A673 (cell line): ENCODE results near the gene ALDH1L1. TPM values are rescaled to one million over a fixed set of nuclear protein-coding genes. Genes with fewer than 3 reads are reported as not detected.
A peak's percentile ranks its signal among the peaks of the same experiment; 100 is the strongest.

Source experiments
- BruUV-seq: library from RNA; stranded (reverse); fragments of 400-500 nt; replicated peaks from 2 replicates; lab custom pipeline; 2021; lab: Mats Ljungman, UMichigan
- CTCF ChIA-PET: fragments of 300-600 bp; sonication (Branson Sonifier 250); formaldehyde crosslinking; loops from one replicate; lab custom pipeline; 2022; ENCODE audit warnings: antibody characterized with exemption; lab: Charles Lee
- POLR2A ChIA-PET: fragments of 300-600 bp; sonication (Branson Sonifier 250); formaldehyde crosslinking; loops from one replicate; lab custom pipeline; 2022; ENCODE audit warnings: antibody characterized with exemption; ENCODE audit not compliant: low non-redundant PET; lab: Charles Lee
- DNase-seq: peaks from one replicate; pipeline ENCODE4 v3.0.0-alpha.2; 2015; ENCODE audit warnings: low spot score
- H3K27ac ChIP-seq: fragments of 200-600 bp; sonication (generic); 2 replicates; pipeline ENCODE4 v1.5.1; 2016; ENCODE audit warnings: mixed run types, low read depth, mild to moderate bottlenecking, mixed read lengths, antibody characterized with exemption, low read length; ENCODE audit not compliant: poor library complexity, severe bottlenecking
- H3K27me3 ChIP-seq: fragments of 200-600 bp; sonication (generic); replicated peaks from 2 replicates; pipeline ENCODE4 v1.6.1; 2017; ENCODE audit warnings: mixed run types, low read depth, mild to moderate bottlenecking, mixed read lengths, antibody characterized with exemption, low read length; ENCODE audit not compliant: insufficient read depth, poor library complexity
- H3K36me3 ChIP-seq: fragments of 200-600 bp; sonication (generic); 2 replicates; pipeline ENCODE4 v1.6.1; 2016; ENCODE audit warnings: mixed run types, mild to moderate bottlenecking, mixed read lengths, antibody characterized with exemption, low read length; ENCODE audit not compliant: insufficient read depth, poor library complexity, severe bottlenecking
- H3K4me1 ChIP-seq: fragments of 200-600 bp; sonication (generic); 2 replicates; pipeline ENCODE4 v1.6.1; 2017; ENCODE audit warnings: mixed run types, mild to moderate bottlenecking, mixed read lengths, antibody characterized with exemption, low read length; ENCODE audit not compliant: insufficient read depth, poor library complexity, severe bottlenecking
- H3K4me3 ChIP-seq: fragments of 200-600 bp; sonication (generic); 2 replicates; pipeline ENCODE4 v1.5.1; 2016; ENCODE audit warnings: low read depth, mixed run types, mild to moderate bottlenecking, mixed read lengths, low read length; ENCODE audit not compliant: poor library complexity, severe bottlenecking
- H3K9me3 ChIP-seq: fragments of 200-600 bp; sonication (generic); 2 replicates; pipeline ENCODE4 v1.6.1; 2016; ENCODE audit warnings: mixed run types, low read depth, mild to moderate bottlenecking, mixed read lengths, antibody characterized with exemption, low read length; ENCODE audit not compliant: poor library complexity, severe bottlenecking
- CTCF ChIP-seq: fragments of 300-800, 200-600 bp; sonication (generic); conservative IDR thresholded peaks from 2 replicates; pipeline ENCODE4 v1.5.1; 2017; ENCODE audit warnings: low read depth, mild to moderate bottlenecking, antibody characterized with exemption, low read length, moderate library complexity, mixed read lengths
- EZH2 ChIP-seq: fragments of 200-600 bp; sonication (generic); IDR thresholded peaks from 2 replicates; pipeline ENCODE4 v1.6.1; 2017; ENCODE audit warnings: borderline replicate concordance, low read depth, mild to moderate bottlenecking, mixed read lengths, antibody characterized with exemption, low read length; ENCODE audit not compliant: poor library complexity, severe bottlenecking
- intact Hi-C: fragments of 100-400 bp; cut with micrococcal nuclease; formaldehyde crosslinking; loops from one replicate; pipeline ENCODE4 v1.10.0; 2022; ENCODE audit not compliant: unreplicated experiment
- total RNA-seq: library from RNA; stranded (reverse); gene quantifications from 2 replicates; pipeline ENCODE4 v1.2.3, GENCODE V29; 2021

The ALDH1L1 gene
- total RNA-seq, 1 experiment from 2014 or later: 16.9 TPM

DNA sequence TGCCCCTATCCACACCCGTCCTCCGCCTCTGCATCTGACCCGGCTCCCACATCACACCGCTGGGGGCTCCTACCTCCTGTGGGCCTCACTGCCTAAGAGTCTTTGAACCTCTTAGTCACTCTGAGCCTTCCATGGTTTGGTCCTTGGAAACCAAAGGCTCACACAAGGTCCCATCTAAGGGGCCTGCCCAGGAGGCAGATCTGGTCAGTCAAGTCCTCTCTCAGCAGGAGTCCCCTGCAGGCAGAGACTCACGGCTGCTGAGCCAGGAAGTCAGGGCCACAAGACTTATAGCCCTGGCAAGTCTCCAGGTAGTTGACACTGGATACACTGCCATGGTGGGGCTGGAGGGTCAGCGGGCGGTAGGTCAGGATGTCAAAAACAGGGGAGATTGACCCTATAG lies 31.2 kb upstream of the ALDH1L1 start:
- no peak for TF ChIP-seq CTCF
- no peaks in the 10 kb centered on the region for H3K36me3 ChIP-seq
- intact Hi-C loops: loop anchor here (5.0 kb wide), 1 partner anchor 79 kb away; no protein-coding TSS in a partner anchor
- no peaks in the 10 kb centered on the region for H3K27me3 ChIP-seq
- no TSS peak for BruUV-seq
- H3K4me1 ChIP-seq: peaks cover 23% of the 10 kb centered on the region
- ChIA-PET CTCF (no interaction called here), POLR2A (no interaction called here)
- no peak overlapping the region for H3K4me3 ChIP-seq
- DNase-seq: no peak
- no peak overlapping the region for H3K27ac ChIP-seq
- no peaks in the 10 kb centered on the region for H3K9me3 ChIP-seq

GRCh38 chr3:126210606-126211005 lies 30.2 kb upstream of the ALDH1L1 start:
- CTCF ChIA-PET: no interaction called here
- no peaks in the 10 kb centered on the region for H3K27me3 ChIP-seq
- no peak overlapping the region for H3K4me3 ChIP-seq
- DNase-seq: no peak
- no peak for TF ChIP-seq EZH2
- no peaks in the 10 kb centered on the region for H3K9me3 ChIP-seq
- POLR2A ChIA-PET: no interaction called here
- H3K27ac ChIP-seq: peak overlapping the region; percentile 24
- H3K4me1 ChIP-seq: peaks cover 32% of the 10 kb centered on the region
- H3K36me3 ChIP-seq: no peaks in the 10 kb centered on the region
- intact Hi-C loops: loop anchor here (5.0 kb wide), 1 partner anchor 78 kb away; no protein-coding TSS in a partner anchor
- BruUV-seq: no TSS peak

GRCh38 chr3:126209741-126210140 lies 29.4 kb upstream of the ALDH1L1 start:
- no TSS peak for BruUV-seq
- H3K4me3 ChIP-seq: no peak overlapping the region
- H3K27ac ChIP-seq: peak overlapping the region; percentile 95
- TF ChIP-seq CTCF: no peak
- TF ChIP-seq EZH2: no peak
- POLR2A ChIA-PET: no interaction called here
- intact Hi-C loops: loop anchor here (2.0 to 5.0 kb wide), 2 partner anchors 77 to 79 kb away; no protein-coding TSS in a partner anchor
- no peak for DNase-seq
- CTCF ChIA-PET: no interaction called here
- H3K4me1 ChIP-seq: peaks cover 32% of the 10 kb centered on the region
- no peaks in the 10 kb centered on the region for H3K36me3 ChIP-seq
- no peaks in the 10 kb centered on the region for H3K27me3 ChIP-seq
- H3K9me3 ChIP-seq: no peaks in the 10 kb centered on the region
